Neuron (in vitro differentiated cells): Measurements from ENCODE around the gene CCDC80.

Source experiments
- H2AFZ ChIP-seq: one replicate; pipeline ENCODE4 v1.6.1; 2013; ENCODE audit warnings: low read depth, mild to moderate bottlenecking, inconsistent platforms, low read length, moderate library complexity
- H3K27me3 ChIP-seq: one replicate; pipeline ENCODE4 v1.6.1; 2013; ENCODE audit warnings: low read length; ENCODE audit not compliant: insufficient read depth
- H3K36me3 ChIP-seq: one replicate; pipeline ENCODE4 v1.6.1; 2013; ENCODE audit warnings: low read length; ENCODE audit not compliant: insufficient read depth
- H3K4me1 ChIP-seq: one replicate; pipeline ENCODE4 v1.6.1; 2013; ENCODE audit warnings: low read length; ENCODE audit not compliant: insufficient read depth
- H3K4me3 ChIP-seq: 2 replicates; pipeline ENCODE4 v1.5.1; 2013; ENCODE audit warnings: mild to moderate bottlenecking, low read length, moderate library complexity
- H3K9me3 ChIP-seq: one replicate; pipeline ENCODE4 v1.6.1; 2013; ENCODE audit warnings: low read length

The CCDC80 gene, protein sequence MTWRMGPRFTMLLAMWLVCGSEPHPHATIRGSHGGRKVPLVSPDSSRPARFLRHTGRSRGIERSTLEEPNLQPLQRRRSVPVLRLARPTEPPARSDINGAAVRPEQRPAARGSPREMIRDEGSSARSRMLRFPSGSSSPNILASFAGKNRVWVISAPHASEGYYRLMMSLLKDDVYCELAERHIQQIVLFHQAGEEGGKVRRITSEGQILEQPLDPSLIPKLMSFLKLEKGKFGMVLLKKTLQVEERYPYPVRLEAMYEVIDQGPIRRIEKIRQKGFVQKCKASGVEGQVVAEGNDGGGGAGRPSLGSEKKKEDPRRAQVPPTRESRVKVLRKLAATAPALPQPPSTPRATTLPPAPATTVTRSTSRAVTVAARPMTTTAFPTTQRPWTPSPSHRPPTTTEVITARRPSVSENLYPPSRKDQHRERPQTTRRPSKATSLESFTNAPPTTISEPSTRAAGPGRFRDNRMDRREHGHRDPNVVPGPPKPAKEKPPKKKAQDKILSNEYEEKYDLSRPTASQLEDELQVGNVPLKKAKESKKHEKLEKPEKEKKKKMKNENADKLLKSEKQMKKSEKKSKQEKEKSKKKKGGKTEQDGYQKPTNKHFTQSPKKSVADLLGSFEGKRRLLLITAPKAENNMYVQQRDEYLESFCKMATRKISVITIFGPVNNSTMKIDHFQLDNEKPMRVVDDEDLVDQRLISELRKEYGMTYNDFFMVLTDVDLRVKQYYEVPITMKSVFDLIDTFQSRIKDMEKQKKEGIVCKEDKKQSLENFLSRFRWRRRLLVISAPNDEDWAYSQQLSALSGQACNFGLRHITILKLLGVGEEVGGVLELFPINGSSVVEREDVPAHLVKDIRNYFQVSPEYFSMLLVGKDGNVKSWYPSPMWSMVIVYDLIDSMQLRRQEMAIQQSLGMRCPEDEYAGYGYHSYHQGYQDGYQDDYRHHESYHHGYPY

DNA sequence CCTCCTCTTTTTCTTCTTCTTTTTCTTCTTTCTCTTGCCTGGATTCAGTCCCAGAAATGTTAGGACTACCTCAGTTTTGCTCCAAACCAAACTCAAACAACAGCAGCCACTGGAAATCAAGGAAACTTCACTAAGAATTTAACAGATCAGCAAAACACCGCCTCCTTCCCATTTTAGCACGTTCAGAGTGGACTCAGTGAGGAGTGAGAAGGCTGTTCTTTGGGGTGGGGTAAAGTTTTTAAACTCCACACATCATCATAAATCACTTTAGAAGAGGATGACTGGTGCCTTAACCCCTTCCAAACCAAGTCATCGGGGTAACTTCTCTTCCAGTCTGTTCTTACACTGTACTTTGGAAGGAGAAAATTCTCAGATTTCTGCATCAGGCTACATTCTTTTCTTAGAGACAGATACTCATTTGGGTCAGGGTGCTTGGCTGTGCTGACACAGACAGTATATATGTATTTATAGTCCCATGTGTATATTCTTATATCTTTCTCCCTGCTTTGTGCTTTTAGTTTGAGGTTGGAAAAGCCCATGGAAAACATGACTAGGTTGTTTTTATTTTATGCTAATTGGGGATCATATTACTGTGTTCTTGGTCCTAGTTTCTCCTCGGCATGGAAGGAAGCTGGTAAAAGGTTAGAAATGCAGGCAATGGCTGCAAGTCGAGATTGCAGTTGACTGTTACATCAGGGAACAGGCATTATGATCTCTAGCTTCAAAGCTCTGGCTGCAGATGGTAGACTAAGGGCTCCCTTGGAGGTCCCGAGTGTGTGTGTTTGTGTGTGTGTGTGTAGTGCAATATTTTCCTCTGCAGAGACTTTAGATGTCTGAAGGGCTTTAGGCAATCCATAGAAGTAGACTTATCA, at the start of gene CCDC80:
Gene CCDC80 (minus strand): TSS at position 214 of the 872 bp plus-strand sequence. CDS start 1,238 bp downstream, outside the sequence.
- no peaks in the 10 kb centered on the region for H3K36me3 ChIP-seq
- peaks cover 20% of the 10 kb centered on the region for H3K4me1 ChIP-seq
- peak within 1 kb of the TSS; percentile 85 for H2AFZ ChIP-seq
- H3K27me3 ChIP-seq: no peaks in the 10 kb centered on the region
- peaks cover 4% of the 10 kb centered on the region for H3K9me3 ChIP-seq
- peak within 1 kb of the TSS; percentile 67 for H3K4me3 ChIP-seq

DNA sequence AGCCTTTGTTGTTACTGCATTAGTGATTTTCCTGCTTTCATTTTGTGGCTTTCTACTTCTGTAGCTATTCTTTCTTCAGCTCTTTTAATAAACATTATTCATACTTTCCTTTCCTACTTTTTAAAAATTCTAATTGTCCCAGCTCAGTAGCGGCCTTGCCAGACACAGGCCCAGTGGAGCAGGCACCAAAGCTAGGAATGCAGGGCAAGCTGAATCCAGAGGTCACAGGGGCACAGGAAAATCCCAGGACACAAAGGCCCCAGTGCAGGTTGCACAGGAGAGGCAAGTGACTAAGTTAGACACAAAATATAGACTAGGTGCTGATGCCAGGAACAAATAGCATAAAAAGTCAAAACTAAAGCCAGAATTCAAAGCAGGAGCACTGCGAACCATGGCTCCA, 49.0 kb upstream of the CCDC80 start:
- H3K4me3 ChIP-seq: no peak overlapping the region
- H3K9me3 ChIP-seq: no peaks in the 10 kb centered on the region
- H2AFZ ChIP-seq: no peak overlapping the region
- peaks cover 10% of the 10 kb centered on the region for H3K4me1 ChIP-seq
- no peaks in the 10 kb centered on the region for H3K36me3 ChIP-seq
- H3K27me3 ChIP-seq: no peaks in the 10 kb centered on the region

DNA sequence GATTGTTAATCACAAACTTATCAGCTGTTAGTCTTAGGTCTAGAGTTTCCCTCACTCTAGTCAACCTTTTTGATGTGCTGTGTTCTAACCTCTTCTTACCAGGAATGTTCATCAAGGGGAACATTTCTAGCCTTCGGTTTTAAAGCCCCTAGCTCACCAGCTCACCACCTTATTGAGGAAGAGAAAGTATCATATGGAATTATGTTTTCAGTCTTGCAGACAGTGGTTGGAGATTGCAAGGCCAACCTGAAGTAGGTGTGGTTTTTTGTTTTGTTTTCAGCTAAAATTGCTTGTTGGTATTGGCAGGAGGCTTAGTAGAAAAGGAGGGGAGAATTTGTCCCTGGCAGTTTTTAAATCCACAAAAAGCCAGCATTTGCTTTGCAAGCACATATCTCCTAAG, 48.4 kb upstream of the CCDC80 start:
- Histone ChIP-seq H3K36me3 (no peaks in the 10 kb centered on the region), H3K27me3 (no peaks in the 10 kb centered on the region), H3K4me1 (peaks cover 10% of the 10 kb centered on the region), H2AFZ (no peak overlapping the region), H3K4me3 (no peak overlapping the region), H3K9me3 (no peaks in the 10 kb centered on the region)

DNA sequence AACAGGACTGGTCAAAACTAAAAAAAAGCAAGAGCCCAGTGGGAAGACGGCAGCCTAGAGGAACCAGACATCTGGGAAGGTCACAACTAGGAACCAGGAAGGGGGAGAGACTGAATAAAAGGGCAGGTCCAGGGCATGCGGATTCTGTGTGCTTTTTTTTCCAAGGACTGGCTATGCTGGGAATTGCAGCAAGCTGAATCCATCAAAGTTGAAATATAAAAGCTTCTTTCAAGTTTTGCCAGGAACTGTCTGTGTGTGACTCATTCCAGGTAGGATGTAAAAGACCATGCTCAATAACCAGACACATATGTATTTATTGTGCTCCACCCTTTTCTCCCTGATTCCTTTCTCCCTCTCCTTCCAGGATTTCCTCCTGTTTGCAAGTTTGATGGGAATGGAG, 47.9 kb upstream of the CCDC80 start:
- Histone ChIP-seq H3K27me3 (no peaks in the 10 kb centered on the region), H2AFZ (no peak overlapping the region), H3K9me3 (no peaks in the 10 kb centered on the region), H3K4me1 (peaks cover 10% of the 10 kb centered on the region), H3K4me3 (no peak overlapping the region), H3K36me3 (no peaks in the 10 kb centered on the region)

DNA sequence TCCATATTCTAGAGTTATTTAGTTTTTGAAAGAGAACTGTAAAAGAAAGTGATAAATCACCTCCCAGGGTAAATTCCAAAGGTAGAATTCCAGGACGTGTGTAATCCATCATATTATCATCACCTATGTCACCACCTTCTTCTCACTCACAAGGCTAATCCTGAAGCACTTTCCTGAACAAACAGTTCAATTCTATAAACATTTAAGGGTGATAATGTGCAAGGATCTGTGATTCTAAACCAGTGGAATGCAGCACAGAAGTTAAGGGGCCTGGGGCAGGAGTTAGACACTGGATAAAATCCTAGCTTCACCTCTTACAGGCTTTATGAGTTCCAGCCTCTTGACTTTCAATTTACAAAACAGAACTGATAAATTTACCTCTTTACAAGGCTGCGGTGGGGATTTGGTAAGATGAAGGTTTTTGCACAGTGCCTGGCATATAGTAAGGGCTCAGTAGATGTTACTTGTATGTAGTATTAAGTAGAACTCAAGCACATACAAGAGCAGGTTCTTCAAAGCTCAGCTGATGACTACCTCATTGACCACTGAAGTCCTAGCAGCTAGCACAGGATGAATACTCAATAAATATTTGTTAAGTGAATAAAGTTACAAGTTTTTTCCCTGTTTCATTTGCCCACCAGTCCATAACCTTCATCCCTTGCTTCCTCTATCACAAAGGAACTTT, 47.3 kb upstream of the CCDC80 start:
- Histone ChIP-seq H3K4me1 (peaks cover 10% of the 10 kb centered on the region), H3K36me3 (no peaks in the 10 kb centered on the region), H3K4me3 (no peak overlapping the region), H2AFZ (no peak overlapping the region), H3K9me3 (no peaks in the 10 kb centered on the region), H3K27me3 (no peaks in the 10 kb centered on the region)

DNA sequence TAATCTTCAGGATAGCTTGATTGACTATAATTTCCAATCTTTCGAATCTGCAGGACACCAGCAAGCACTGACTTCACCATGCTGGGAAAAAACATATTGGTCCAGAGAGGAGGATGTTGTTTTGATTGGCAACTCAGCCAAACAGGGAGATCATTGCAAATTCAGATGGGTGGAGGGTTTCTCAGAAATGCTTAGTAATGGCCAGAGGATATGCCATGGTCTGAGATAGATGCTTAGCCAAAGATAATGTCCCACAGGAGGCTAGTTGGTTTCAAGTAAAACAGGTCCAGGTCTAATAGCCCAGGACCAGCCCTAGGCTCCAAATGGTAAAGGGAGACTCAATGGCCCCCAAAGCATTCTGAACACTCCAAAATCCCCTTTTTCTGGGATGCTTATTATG, 46.7 kb upstream of the CCDC80 start:
- H3K36me3 ChIP-seq: no peaks in the 10 kb centered on the region
- H3K4me1 ChIP-seq: peaks cover 10% of the 10 kb centered on the region
- H2AFZ ChIP-seq: no peak overlapping the region
- no peaks in the 10 kb centered on the region for H3K27me3 ChIP-seq
- no peaks in the 10 kb centered on the region for H3K9me3 ChIP-seq
- H3K4me3 ChIP-seq: no peak overlapping the region

DNA sequence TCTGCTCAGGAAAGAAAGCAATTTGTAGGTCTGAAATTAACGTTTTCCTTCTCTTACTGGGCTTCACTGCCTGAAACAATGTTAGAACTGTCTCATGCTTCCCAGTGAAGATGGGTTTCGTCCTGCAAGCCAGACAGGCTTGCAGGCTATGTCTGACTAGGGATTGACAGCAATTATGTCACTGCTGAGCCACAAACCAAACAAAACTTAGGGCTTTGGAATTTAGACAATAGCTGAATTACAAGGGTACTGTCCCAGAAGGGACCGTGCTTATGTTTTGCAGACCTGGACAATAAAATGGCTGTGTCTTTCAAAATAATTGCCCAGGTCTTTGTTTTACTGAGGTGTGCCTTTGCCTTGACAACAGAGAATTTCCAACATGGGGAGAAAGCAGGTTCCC, 46.3 kb upstream of the CCDC80 start:
- Histone ChIP-seq H3K4me1 (peaks cover 10% of the 10 kb centered on the region), H2AFZ (no peak overlapping the region), H3K36me3 (no peaks in the 10 kb centered on the region), H3K4me3 (no peak overlapping the region), H3K9me3 (no peaks in the 10 kb centered on the region), H3K27me3 (no peaks in the 10 kb centered on the region)

DNA sequence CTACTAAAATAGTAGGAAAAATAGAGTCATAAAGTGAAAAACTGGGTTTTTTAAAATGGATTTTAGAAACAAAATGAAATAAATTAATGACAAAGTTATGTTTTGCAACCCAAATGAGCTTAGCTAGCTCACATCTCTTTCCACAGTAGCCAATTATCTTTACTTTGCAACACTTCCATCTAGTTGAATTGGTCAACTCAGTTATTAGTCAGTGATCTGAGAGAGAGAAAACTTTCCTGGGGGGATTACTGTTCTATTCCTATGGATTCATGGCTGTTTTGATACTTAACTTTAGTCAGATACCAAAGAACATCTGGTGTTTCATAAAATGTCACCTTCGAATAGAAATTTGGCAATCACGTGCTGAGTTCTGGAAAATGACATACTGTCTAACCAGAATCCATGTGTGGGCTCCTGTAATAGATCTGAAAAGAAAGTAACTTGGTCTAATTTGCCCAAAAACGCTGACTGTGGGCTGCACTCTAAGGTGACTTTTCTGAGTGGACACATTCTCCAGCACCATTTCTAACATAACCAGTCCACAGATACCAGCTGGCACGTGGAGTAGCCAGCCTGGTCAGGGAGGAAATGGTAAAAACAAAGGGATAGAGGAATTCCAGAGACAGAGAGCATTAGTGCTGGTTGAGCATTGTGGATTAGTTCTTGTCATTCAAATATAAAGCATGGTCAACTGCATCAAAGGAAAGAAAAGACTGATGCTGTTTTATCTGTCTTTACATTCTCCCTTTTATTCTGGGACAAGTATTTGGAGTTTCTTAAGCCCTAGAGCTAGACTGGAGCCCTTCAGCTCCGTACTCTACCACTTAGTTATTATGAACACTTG, 45.2 kb upstream of the CCDC80 start:
- Histone ChIP-seq H3K4me1 (peaks cover 10% of the 10 kb centered on the region), H2AFZ (no peak overlapping the region), H3K4me3 (no peak overlapping the region), H3K36me3 (no peaks in the 10 kb centered on the region), H3K9me3 (no peaks in the 10 kb centered on the region), H3K27me3 (no peaks in the 10 kb centered on the region)

DNA sequence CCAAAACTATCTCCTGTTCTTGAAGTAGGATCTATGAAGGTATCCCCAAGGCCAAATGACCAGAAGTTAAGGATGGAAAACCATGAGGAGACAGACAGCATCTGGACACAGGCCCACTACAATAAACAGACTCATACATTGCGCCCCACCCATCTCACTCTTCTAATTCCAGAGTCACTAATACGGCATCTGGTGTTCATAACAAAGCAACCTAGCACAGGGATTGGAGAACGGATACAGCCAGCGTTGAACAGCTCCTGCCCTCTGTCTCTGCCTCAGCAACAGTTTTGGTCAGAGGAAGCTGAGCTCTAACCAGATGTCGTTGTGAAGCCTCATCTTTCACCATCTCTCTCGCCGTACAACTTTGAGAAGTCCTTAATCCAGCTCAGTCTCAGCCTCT, 44.5 kb upstream of the CCDC80 start:
- no peaks in the 10 kb centered on the region for H3K36me3 ChIP-seq
- no peak overlapping the region for H2AFZ ChIP-seq
- no peaks in the 10 kb centered on the region for H3K27me3 ChIP-seq
- no peak overlapping the region for H3K4me3 ChIP-seq
- H3K4me1 ChIP-seq: peaks cover 10% of the 10 kb centered on the region
- H3K9me3 ChIP-seq: no peaks in the 10 kb centered on the region

DNA sequence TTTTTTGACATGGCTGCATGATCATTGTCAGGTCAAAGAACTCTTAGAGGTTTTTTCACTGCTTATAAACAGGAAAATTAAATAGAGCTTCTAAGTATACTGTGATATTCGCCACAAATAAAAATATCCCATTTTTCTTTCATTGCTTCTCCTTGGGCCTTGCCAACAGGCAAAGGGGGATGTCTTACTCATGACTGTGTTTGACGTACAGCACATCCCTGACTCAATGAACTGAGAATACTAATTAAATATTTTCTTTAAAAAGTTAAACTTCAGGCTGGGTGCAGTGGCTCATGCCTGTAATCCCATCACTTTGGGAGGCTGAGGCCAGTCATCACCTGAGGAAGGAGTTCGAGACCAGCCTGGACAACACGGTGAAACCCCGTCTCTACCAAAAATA, 41.4 kb upstream of the CCDC80 start:
- no peaks in the 10 kb centered on the region for H3K27me3 ChIP-seq
- peaks cover 10% of the 10 kb centered on the region for H3K4me1 ChIP-seq
- no peaks in the 10 kb centered on the region for H3K9me3 ChIP-seq
- no peak overlapping the region for H3K4me3 ChIP-seq
- no peaks in the 10 kb centered on the region for H3K36me3 ChIP-seq
- H2AFZ ChIP-seq: no peak overlapping the region

DNA sequence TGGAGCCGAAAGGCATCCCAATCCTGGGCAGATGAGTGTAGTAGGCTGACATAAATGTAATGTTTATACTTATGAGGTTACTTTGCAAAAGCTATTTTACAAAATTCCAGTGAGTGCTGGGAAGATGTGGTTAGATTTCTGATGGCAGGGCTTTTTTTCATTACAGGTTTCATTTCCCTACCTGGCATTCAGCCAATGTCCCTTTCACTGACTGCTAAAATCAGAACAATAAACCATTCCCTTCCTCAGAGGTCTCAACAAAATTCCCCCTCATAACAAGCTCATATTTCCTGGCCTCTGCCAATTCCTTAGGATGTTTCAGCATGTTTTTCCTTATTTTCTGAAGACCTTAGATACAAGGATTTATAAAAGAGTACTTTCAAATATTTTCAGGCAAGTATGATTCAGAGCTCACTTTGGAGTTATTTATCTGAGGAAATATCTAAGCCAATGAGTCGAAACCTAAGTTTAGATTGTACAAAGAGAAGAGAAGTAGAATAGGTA, 40.9 kb upstream of the CCDC80 start:
- H3K4me1 ChIP-seq: peaks cover 7% of the 10 kb centered on the region
- no peaks in the 10 kb centered on the region for H3K27me3 ChIP-seq
- H2AFZ ChIP-seq: no peak overlapping the region
- H3K36me3 ChIP-seq: no peaks in the 10 kb centered on the region
- no peak overlapping the region for H3K4me3 ChIP-seq
- no peaks in the 10 kb centered on the region for H3K9me3 ChIP-seq
